GM21717 (cell line): ENCODE measurements around the gene HS6ST1.

Experiments used
- ATAC-seq: cut with Tn5 transposase; IDR thresholded peaks from one replicate; pipeline ENCODE4 v1.9.1; 2021; ENCODE audit warnings: mild to moderate bottlenecking, moderate library complexity; ENCODE audit not compliant: unreplicated experiment

The HS6ST1 gene

GRCh38 chr2:128311216-128311754, 7.4 kb downstream of the HS6ST1 start:
- ATAC-seq: no peak

- no peak for ATAC-seq
These were observed 7.9 kb downstream of the HS6ST1 start for GRCh38 chr2:128310761-128311160.

GRCh38 chr2:128310094-128310716, 8.5 kb downstream of the HS6ST1 start:
- no peak for ATAC-seq

- no peak for ATAC-seq
These were observed 9.2 kb downstream of the HS6ST1 start for GRCh38 chr2:128309280-128310093.

GRCh38 chr2:128308889-128309279, 9.8 kb downstream of the HS6ST1 start:
- no peak for ATAC-seq

GRCh38 chr2:128308284-128308731, 10.4 kb downstream of the HS6ST1 start:
- ATAC-seq: no peak

- ATAC-seq: no peak
These were observed 11.1 kb downstream of the HS6ST1 start for GRCh38 chr2:128307595-128307994.

GRCh38 chr2:128306931-128307460, 11.7 kb downstream of the HS6ST1 start:
- no peak for ATAC-seq

- ATAC-seq: no peak
These were observed 12.4 kb downstream of the HS6ST1 start for GRCh38 chr2:128306081-128306930.

GRCh38 chr2:128305555-128306080, 13.1 kb downstream of the HS6ST1 start:
- ATAC-seq: no peak

GRCh38 chr2:128304715-128305554, 13.7 kb downstream of the HS6ST1 start:
- no peak for ATAC-seq

GRCh38 chr2:128304330-128304714, 14.3 kb downstream of the HS6ST1 start:
- ATAC-seq: no peak

GRCh38 chr2:128303911-128304310, 14.8 kb downstream of the HS6ST1 start:
- ATAC-seq: no peak

GRCh38 chr2:128303095-128303791, 15.4 kb downstream of the HS6ST1 start:
- ATAC-seq: no peak

GRCh38 chr2:128302744-128303067, 16.0 kb downstream of the HS6ST1 start:
- no peak for ATAC-seq

- ATAC-seq: no peak
These were observed 16.5 kb downstream of the HS6ST1 start for GRCh38 chr2:128302011-128302743.

- no peak for ATAC-seq
These were observed 17.1 kb downstream of the HS6ST1 start for GRCh38 chr2:128301501-128301966.

- ATAC-seq: no peak
These were observed 17.6 kb downstream of the HS6ST1 start for GRCh38 chr2:128301021-128301420.
